Measurements from ENCODE around the gene FPGS. TPM values are rescaled to one million over a fixed set of nuclear protein-coding genes. Genes with fewer than 3 reads are reported as not detected.

The FPGS gene
- total RNA-seq, 1 experiment from 2014 or later, result 81.7 TPM

DNA sequence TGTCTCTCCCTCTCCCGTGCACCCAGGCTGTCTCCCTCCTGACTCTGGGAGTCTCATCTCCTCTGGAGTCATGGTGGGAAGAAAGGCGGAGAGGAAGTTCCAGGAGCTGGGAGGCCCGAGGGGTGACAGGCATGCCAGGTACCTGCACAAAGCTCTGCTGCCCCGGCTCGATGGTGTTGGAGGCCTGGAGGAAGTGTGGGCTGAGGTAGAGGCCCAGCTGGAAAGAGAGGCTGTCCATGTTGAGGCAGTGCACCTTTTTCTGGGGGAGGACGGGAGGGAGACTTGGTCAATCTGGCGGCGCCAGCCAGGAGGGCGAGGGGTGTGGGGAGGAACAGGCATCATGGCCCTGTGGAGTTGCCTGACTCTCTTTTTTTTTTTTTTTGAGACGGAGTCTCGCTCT lies 15.9 kb downstream of the FPGS start (continued):
- TF ChIP-seq, protein P1, sequence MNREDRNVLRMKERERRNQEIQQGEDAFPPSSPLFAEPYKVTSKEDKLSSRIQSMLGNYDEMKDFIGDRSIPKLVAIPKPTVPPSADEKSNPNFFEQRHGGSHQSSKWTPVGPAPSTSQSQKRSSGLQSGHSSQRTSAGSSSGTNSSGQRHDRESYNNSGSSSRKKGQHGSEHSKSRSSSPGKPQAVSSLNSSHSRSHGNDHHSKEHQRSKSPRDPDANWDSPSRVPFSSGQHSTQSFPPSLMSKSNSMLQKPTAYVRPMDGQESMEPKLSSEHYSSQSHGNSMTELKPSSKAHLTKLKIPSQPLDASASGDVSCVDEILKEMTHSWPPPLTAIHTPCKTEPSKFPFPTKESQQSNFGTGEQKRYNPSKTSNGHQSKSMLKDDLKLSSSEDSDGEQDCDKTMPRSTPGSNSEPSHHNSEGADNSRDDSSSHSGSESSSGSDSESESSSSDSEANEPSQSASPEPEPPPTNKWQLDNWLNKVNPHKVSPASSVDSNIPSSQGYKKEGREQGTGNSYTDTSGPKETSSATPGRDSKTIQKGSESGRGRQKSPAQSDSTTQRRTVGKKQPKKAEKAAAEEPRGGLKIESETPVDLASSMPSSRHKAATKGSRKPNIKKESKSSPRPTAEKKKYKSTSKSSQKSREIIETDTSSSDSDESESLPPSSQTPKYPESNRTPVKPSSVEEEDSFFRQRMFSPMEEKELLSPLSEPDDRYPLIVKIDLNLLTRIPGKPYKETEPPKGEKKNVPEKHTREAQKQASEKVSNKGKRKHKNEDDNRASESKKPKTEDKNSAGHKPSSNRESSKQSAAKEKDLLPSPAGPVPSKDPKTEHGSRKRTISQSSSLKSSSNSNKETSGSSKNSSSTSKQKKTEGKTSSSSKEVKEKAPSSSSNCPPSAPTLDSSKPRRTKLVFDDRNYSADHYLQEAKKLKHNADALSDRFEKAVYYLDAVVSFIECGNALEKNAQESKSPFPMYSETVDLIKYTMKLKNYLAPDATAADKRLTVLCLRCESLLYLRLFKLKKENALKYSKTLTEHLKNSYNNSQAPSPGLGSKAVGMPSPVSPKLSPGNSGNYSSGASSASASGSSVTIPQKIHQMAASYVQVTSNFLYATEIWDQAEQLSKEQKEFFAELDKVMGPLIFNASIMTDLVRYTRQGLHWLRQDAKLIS (CRISPR knock-in tag; IDR thresholded peaks at IDR 0.05; ENCODE audit: borderline replicate concordance), result no peak
- TF ChIP-seq ATF1 (CRISPR knock-in tag; IDR thresholded peaks at IDR 0.05) (no peak), NFATC4 (CRISPR knock-in tag; IDR thresholded peaks at IDR 0.05) (no peak), HMGA2 (CRISPR knock-in tag; IDR thresholded peaks at IDR 0.05) (no peak), ESRRA (CRISPR knock-in tag; IDR thresholded peaks at IDR 0.05; ENCODE audit: borderline replicate concordance) (no peak), NR2C2 (CRISPR knock-in tag; IDR thresholded peaks at IDR 0.05) (no peak)
- TF ChIP-seq, protein P2, sequence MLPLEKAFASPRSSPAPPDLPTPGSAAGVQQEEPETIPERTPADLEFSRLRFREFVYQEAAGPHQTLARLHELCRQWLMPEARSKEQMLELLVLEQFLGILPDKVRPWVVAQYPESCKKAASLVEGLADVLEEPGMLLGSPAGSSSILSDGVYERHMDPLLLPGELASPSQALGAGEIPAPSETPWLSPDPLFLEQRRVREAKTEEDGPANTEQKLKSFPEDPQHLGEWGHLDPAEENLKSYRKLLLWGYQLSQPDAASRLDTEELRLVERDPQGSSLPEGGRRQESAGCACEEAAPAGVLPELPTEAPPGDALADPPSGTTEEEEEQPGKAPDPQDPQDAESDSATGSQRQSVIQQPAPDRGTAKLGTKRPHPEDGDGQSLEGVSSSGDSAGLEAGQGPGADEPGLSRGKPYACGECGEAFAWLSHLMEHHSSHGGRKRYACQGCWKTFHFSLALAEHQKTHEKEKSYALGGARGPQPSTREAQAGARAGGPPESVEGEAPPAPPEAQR (CRISPR knock-in tag; IDR thresholded peaks at IDR 0.05), result no peak
- TF ChIP-seq, protein P3, sequence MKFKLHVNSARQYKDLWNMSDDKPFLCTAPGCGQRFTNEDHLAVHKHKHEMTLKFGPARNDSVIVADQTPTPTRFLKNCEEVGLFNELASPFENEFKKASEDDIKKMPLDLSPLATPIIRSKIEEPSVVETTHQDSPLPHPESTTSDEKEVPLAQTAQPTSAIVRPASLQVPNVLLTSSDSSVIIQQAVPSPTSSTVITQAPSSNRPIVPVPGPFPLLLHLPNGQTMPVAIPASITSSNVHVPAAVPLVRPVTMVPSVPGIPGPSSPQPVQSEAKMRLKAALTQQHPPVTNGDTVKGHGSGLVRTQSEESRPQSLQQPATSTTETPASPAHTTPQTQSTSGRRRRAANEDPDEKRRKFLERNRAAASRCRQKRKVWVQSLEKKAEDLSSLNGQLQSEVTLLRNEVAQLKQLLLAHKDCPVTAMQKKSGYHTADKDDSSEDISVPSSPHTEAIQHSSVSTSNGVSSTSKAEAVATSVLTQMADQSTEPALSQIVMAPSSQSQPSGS (CRISPR knock-in tag; IDR thresholded peaks at IDR 0.05; ENCODE audit: borderline replicate concordance, low read depth), result no peak

DNA sequence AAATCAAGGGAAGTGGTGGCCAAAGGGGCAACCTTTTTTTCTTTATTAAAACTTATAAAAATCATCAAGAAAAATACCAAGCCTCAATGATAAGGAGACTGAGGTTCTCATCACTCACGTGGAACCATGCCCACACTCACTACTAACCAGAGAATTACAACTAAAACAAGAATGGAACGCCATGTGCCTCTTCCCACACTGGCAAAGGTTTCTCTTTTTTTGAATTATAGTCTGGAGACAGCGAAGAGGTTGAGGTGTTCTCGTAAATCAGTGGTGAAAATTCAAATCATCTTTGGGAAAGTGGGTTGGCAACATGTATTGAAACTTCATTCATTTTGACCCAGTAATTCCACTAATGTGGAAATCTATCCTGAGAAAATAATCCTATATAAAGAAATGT lies 19.4 kb downstream of the FPGS start:
- no peak for DNase-seq (ENCODE audit: low spot score)
- Mint-ChIP-seq H3K4me3 (no peak overlapping the region), H3K4me1 (peaks cover 22% of the 10 kb centered on the region), H3K27ac (no peak overlapping the region), H3K9me3 (no peaks in the 10 kb centered on the region), H3K36me3 (peaks cover 4% of the 10 kb centered on the region; the same call in 1 of the 2 replicates), H3K27me3 (ENCODE audit: low read depth) (peaks cover 16% of the 10 kb centered on the region)
- CTCF ChIA-PET, result no interaction called here
- TF ChIP-seq NFATC4 (CRISPR knock-in tag; IDR thresholded peaks at IDR 0.05), result no peak
- TF ChIP-seq ZNF232 (CRISPR knock-in tag; IDR thresholded peaks at IDR 0.05), result no peak
- TF ChIP-seq, protein P4, sequence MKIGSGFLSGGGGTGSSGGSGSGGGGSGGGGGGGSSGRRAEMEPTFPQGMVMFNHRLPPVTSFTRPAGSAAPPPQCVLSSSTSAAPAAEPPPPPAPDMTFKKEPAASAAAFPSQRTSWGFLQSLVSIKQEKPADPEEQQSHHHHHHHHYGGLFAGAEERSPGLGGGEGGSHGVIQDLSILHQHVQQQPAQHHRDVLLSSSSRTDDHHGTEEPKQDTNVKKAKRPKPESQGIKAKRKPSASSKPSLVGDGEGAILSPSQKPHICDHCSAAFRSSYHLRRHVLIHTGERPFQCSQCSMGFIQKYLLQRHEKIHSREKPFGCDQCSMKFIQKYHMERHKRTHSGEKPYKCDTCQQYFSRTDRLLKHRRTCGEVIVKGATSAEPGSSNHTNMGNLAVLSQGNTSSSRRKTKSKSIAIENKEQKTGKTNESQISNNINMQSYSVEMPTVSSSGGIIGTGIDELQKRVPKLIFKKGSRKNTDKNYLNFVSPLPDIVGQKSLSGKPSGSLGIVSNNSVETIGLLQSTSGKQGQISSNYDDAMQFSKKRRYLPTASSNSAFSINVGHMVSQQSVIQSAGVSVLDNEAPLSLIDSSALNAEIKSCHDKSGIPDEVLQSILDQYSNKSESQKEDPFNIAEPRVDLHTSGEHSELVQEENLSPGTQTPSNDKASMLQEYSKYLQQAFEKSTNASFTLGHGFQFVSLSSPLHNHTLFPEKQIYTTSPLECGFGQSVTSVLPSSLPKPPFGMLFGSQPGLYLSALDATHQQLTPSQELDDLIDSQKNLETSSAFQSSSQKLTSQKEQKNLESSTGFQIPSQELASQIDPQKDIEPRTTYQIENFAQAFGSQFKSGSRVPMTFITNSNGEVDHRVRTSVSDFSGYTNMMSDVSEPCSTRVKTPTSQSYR (CRISPR knock-in tag; IDR thresholded peaks at IDR 0.05), result no peak
- TF ChIP-seq CBFB (CRISPR knock-in tag; IDR thresholded peaks at IDR 0.05; ENCODE audit: low read depth), result no peak
- TF ChIP-seq GABPB1 (CRISPR knock-in tag; IDR thresholded peaks at IDR 0.05), result no peak
- TF ChIP-seq RORB (CRISPR knock-in tag; IDR thresholded peaks at IDR 0.05), result no peak
- no peak for TF ChIP-seq NFE2L1 (CRISPR knock-in tag; IDR thresholded peaks at IDR 0.05)
- TF ChIP-seq SMAD4 (CRISPR knock-in tag; IDR thresholded peaks at IDR 0.05), result no peak
- no peak for TF ChIP-seq ZNF138 (CRISPR knock-in tag; conservative IDR thresholded peaks at IDR 0.05)
- TF ChIP-seq RELA (CRISPR knock-in tag; IDR thresholded peaks at IDR 0.05; ENCODE audit: borderline replicate concordance), result no peak
- TF ChIP-seq, protein P5, sequence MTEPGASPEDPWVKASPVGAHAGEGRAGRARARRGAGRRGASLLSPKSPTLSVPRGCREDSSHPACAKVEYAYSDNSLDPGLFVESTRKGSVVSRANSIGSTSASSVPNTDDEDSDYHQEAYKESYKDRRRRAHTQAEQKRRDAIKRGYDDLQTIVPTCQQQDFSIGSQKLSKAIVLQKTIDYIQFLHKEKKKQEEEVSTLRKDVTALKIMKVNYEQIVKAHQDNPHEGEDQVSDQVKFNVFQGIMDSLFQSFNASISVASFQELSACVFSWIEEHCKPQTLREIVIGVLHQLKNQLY (CRISPR knock-in tag; IDR thresholded peaks at IDR 0.05), result no peak
- TF ChIP-seq, protein P6, sequence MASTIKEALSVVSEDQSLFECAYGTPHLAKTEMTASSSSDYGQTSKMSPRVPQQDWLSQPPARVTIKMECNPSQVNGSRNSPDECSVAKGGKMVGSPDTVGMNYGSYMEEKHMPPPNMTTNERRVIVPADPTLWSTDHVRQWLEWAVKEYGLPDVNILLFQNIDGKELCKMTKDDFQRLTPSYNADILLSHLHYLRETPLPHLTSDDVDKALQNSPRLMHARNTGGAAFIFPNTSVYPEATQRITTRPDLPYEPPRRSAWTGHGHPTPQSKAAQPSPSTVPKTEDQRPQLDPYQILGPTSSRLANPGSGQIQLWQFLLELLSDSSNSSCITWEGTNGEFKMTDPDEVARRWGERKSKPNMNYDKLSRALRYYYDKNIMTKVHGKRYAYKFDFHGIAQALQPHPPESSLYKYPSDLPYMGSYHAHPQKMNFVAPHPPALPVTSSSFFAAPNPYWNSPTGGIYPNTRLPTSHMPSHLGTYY (CRISPR knock-in tag; IDR thresholded peaks at IDR 0.05), result no peak
- TF ChIP-seq OVOL2 (CRISPR knock-in tag; IDR thresholded peaks at IDR 0.05; ENCODE audit: borderline replicate concordance), result no peak
- TF ChIP-seq, protein P7, sequence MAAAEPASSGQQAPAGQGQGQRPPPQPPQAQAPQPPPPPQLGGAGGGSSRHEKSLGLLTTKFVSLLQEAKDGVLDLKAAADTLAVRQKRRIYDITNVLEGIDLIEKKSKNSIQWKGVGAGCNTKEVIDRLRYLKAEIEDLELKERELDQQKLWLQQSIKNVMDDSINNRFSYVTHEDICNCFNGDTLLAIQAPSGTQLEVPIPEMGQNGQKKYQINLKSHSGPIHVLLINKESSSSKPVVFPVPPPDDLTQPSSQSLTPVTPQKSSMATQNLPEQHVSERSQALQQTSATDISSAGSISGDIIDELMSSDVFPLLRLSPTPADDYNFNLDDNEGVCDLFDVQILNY (CRISPR knock-in tag; IDR thresholded peaks at IDR 0.05), result no peak
- POLR2A ChIA-PET, result no interaction called here
- ATAC-seq, result no peak

Data from WTC11 (cell line).